GM18508 (cell line): ENCODE results near the gene DPP10.

Experiments used
- ATAC-seq: cut with Tn5 transposase; IDR thresholded peaks from one replicate; pipeline ENCODE4 v1.9.1; 2021; ENCODE audit warnings: moderate number of reproducible peaks; ENCODE audit not compliant: insufficient read depth, unreplicated experiment

Gene DPP10

DNA sequence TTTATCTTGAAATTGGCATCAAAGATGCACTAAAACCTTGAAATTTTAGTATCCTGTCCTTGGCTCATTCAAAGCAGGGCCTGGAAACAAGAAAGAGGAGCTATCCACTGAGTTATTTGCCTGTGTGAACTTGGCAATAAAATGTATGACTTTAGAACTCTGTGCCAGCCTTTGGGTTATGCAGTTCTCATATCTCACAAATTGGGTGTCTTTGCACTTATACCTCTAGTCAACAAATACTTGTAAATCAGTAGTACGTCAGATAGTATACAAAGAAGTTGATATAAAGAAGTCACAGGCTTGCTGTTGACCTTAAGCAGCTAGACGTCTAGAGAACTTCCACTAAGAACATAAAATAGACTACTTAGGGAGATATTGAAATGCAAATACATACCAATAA, 1331.9 kb downstream of the DPP10 start:
- ATAC-seq, result no peak

DNA sequence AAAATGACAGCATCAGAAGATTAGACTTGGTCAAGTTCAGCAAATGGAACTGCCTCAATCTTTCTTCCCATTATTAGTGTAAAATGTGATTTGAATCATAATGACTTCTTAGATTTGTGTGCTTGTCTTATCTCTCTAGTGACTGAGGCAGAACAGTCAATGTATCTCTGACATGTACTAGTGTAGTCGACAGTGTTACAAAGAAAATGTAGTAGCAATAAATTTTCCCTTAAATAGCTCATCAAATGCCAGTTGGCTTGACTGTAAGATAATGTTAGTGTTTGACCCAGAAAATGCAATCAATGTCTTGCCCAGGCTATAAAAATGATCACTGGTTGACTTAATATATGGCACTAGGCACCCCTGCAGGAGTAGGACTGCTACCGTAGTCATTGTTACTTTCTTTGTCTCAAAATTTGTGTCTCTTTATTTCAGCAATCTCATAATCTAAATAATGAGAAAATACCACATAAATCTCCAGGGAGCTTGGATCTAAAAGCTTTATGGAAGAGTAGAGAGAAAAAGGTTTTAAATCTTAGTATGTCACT, 1336.7 kb downstream of the DPP10 start:
- ATAC-seq, result no peak

DNA sequence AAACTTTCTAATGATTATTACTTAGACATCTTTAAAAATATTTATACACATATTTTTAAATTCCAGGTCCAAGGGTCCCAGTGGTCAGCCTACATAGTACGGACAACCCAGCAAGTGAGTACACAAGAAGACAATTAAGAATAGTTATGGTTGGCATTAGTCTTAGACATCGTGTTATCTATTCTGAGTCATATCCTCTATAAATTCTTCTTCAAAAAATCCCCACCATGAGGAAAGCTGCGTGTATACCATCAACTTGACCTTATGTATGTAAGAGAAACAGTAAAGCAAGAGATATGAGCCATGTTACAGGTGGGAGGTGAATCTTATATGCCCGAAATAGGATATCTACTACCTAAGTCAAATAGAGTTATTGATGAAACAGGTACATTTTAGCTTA, 1339.8 kb downstream of the DPP10 start:
- ATAC-seq, result no peak

DNA sequence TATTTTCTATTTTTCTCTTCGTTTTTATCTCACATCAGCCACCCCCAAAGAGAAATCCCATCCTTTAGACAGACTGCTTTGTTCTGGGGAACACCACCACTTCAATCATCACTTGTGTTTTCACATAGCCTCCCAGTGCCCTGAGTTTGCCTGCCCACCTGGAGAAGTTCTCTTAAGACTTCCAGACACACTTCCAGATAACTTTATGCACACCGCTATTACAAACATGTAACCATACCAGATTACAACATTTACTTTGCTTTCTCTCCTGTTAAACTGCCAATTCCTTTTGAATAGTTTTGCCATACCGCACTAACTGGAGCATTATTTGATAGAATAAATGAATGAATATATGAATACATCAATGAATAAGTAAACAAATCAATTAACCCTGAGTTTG, 1353.6 kb downstream of the DPP10 start:
- no peak for ATAC-seq

DNA sequence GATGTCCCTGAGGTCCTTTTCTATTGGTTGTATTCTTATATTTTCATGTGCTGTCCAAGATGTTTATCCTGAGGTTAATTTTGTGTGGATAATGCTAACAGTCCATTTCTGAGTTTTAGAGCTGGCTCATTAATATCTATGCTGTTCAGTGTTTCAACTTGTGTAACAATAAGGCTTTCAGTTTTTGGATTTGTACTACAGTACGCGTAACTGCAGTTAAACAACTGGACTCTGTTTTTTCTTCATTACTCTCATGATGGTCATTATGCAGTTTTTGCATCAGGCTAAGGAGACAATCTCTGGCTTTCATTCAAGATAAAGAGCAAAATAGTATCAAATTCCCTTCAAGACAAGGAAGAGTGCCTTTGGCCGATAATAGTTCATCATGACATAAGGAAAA, 1364.8 kb downstream of the DPP10 start:
- ATAC-seq, result no peak

DNA sequence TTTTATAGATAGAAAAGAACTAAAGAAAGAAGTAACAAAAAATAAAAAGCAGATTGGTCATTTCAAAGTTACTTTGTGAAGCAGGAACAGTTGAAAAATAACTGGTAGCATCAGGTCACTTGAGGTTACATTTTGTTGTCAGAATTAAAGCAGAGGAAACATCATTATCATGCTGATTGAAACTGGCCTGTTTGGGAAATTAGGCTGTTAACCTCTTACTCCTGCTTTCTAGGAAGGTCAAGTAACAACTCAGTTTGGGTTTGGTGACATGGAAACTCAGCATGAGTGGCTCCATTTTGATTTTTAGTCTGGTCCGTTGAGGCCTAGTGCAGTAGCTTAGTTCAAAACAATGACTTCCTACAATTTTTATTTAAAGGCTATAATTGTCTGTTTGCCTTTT, 1383.5 kb downstream of the DPP10 start:
- no peak for ATAC-seq

DNA sequence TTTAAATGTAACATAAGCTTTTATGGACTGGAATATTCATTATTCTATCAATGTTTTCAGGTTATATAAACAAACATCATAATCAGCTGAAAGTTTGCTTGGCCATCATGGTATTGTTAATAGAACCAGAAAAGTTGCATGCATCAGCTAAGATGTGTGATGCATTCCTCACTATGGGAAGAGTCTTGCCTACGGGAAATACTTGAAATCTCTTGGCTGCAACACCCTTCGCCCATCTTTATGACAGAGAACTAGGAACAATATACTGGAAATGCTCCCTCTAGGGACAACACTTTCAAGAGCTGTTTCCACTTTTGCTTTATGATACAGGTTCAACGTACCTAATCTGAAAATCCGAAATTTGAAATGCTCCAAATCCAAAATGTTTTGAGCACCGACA, 1390.8 kb downstream of the DPP10 start:
- ATAC-seq, result no peak

DNA sequence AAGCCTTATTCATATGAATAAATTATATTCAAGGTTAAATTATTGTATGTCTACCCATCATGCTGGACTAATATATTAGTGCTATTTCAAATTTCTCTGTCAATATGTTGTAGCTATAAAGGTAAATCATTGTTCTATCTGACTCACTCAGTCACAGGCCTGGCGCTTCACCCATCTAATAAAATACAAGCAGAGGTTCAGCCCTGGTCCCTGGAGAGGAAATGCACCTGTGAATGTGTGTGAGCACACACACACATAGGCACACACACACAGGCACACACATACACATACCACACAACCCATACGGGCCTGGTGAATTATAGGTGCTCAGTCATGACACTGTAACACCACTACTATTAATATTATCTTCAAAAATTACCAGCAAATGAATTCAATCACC, 1396.1 kb downstream of the DPP10 start:
- no peak for ATAC-seq

DNA sequence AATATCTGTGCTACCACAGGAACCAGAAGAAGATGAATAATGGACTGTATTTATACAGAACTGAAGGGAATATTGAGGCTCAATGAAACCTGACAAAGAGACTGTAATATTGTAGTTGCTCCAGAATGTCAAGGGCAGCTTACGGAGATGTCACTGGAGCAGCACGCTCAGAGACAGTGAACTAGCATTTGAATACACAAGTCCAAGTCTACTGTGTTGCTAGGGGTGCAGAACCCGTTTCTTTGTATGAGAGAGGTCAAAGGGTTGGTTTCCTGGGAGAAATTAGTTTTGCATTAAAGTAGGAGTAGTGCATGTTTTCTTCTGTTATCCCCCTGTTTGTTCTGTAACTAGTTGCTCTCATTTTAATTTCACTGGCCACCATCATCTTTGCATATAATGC, 1399.9 kb downstream of the DPP10 start:
- ATAC-seq, result no peak

DNA sequence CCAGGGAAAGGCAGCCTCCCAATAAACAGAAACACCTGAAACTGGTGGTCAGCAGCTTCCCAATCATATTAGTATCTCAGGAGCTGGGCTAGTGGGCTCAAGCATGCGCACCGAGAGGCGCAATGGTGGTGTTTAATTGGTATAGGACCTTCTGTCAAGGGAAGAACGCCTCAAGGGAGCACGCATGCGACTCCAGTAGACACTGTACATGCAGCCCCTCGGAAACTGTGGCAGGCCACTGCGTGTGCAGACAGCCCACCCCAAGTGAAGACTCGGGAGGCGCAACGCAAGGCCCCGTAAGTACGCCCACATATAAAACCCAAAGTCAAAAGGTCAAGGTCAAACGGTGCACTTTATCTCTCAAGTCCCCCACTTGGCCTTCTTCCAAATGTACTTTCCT, 1405.8 kb downstream of the DPP10 start:
- ATAC-seq, result no peak

DNA sequence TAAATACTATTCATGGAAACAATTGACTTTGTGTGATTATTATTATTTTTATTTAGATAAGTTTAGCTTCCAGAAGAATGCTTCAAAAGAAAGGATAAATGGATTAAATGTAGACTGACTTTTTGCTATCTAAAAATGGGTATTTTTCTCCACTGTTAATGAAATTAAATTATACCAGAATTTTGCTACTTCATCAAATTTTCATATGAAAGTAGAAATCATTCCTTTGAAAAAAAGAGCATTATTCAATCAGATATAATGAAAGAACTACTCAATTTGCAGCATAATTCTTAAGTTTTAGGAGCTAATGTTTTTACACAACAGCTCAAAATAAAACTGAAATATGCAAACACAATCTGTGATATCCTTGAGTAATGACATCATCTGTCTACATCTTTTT, 1424.6 kb downstream of the DPP10 start:
- no peak for ATAC-seq

DNA sequence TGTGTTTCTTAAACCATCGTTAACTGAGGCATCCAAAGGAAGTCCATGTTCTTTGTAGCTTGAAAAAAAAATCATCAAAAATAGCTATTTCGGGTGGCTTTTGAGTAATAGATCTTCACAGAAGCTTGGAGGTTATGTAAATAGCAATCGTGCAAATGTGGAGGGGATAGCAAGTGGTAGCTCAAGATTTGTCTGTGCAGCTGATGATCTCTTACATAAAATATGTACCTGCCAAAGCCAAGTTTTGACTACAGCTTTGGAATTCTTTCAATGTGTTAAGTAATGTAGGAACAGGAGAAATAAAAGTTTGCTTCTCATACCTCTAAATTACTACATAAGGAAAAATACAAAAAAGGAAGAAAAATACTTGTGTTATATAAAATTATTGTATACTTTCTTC, 1432.0 kb downstream of the DPP10 start:
- no peak for ATAC-seq

DNA sequence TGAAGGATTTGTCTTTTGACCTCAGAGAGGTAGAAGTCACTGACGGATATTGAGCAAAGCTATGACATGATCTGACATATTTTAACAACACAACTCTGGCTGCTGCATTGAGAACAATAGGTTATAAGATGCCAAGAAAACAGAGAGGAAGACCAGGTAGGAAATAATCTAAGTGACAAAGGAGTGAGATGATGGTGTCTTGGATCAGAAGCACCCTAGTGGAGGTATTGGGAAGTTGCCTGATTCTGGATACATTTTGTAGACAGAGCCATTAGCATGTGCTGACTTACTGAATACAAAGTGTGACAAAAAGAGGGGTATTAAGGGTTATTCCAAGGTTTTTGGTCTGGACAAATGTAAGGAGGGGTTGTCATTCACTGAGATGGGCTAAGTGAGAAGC, 1438.1 kb downstream of the DPP10 start:
- no peak for ATAC-seq

DNA sequence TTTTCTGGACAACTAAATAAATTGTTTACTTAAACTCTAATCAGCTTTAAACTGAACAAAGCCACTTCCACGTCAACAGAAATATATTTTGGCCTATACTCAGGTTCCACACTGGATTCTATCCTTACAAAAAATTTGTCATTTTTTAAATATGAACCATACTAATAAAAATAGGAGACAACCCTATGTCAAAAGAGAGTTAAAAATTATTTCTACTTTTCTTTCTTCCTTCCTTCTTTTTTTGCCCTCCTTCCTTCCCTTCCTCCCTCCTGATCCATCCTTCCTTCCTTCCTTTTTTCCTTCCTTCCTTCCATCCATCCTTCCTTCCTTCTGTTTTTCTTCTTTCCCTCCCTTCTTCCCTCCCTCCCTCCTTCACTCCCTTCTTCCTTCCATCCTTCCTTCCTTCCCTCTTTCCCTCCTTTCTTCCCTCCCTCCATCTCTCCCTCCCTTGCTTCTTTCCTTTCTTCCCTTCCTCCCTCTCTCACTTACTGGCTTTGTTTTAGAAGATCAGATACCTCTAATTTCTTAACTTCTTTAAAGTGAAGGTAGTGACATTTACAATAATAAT, 1444.9 kb downstream of the DPP10 start:
- ATAC-seq, result no peak
